Naive B cell (primary cell): ENCODE results near the gene TSPAN17. TPM values are rescaled to one million over a fixed set of nuclear protein-coding genes. Genes with fewer than 3 reads are reported as not detected.

Source experiments
- ATAC-seq, 2 donors: fragments of 150-1000 bp; cut with Tn5 transposase; 2 replicates each; pipeline ENCODE4 v1.10.0; 2021; ENCODE audit warnings: low read depth in 2 of 2, mild to moderate bottlenecking in 2 of 2, moderate library complexity in 2 of 2
- DNase-seq: peaks from one replicate; pipeline ENCODE4 v3.0.0; 2022
- H3K27ac Mint-ChIP-seq, 6 donors: one replicate each; pipeline ENCODE4 v1.8.0; 2020 to 2022; ENCODE audit warnings: mild to moderate bottlenecking in 6 of 6, mixed read lengths in 6 of 6, moderate library complexity in 5 of 6, inconsistent platforms in 2 of 6
- H3K27me3 Mint-ChIP-seq, 3 donors: one replicate each; pipeline ENCODE4 v1.8.0; 2021 to 2022; ENCODE audit warnings: mixed read lengths in 3 of 3, mild to moderate bottlenecking in 1 of 3
- H3K36me3 Mint-ChIP-seq, 2 donors: one replicate each; pipeline ENCODE4 v1.8.0; 2020 to 2022; ENCODE audit warnings: mixed read lengths in 2 of 2, inconsistent platforms in 1 of 2, mild to moderate bottlenecking in 1 of 2
- H3K4me1 Mint-ChIP-seq, 3 donors: one replicate each; pipeline ENCODE4 v1.8.0; 2020 to 2022; ENCODE audit warnings: mixed read lengths in 3 of 3, inconsistent platforms in 1 of 3, mild to moderate bottlenecking in 1 of 3, moderate library complexity in 1 of 3
- H3K4me3 Mint-ChIP-seq, 8 donors: one replicate each; pipeline ENCODE4 v1.8.0; 2020 to 2022; ENCODE audit warnings: mild to moderate bottlenecking in 8 of 8, mixed read lengths in 8 of 8, moderate library complexity in 8 of 8, inconsistent platforms in 2 of 8
- H3K9me3 Mint-ChIP-seq, 7 donors: one replicate each; pipeline ENCODE4 v1.8.0; 2020 to 2022; ENCODE audit warnings: mixed read lengths in 7 of 7, mild to moderate bottlenecking in 5 of 7, inconsistent platforms in 2 of 7, moderate library complexity in 1 of 7
- polyA plus RNA-seq, 6 donors: library from polyadenylated mRNA; unstranded; fragments of 300-500 nt; fragmentation: Illumina TruSeq; gene quantifications; one replicate each; pipeline ENCODE4 v1.2.3, GENCODE V29; 2021; ENCODE audit warnings: low read depth in 6 of 6

The TSPAN17 gene
- polyA plus RNA-seq, 6 donors from 2014 or later: 11.9 to 22.8 (median 18.5) TPM

DNA sequence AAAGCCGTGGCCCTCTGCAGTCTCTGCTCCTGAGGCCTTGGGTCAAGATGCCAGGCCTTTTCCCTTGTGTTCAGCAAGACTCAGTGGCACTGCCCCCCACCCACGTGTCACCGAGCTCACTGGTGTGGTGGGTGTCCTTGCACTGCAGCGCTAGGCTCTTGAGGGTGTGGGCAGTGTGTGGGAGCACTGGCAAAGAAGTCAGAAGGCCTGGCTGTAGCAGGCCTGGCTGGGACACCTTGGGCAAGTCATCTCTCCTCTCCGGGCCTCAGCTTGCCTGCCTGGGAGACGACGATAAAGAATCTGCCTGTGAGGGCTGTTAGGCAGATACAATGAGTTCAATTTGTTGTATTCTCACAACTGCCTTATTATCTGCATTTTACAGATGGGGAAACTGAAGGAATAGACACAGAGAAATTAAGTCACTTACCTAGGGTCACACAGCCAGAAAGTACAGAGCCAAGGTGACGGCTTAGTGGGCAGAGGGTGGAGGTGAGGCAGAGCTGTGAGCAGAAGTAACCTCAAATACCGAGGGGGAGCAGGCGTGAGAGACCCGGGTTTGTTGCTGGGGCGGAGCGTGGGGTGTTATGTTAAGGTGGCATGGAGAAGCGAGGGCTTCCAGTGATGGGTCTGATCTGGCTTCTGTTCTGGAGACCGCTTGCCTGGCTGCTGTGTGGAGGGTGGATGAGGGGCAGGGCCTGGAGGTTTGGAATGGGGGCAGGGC, 1.4 kb downstream of the TSPAN17 start:
- DNase-seq (no peak), ATAC-seq (no peak)
- peak overlapping the region in 5 of 6 donors; percentile 5 to 94 (median 61) for H3K27ac Mint-ChIP-seq
- no peaks in the 10 kb centered on the region for H3K9me3 Mint-ChIP-seq
- H3K4me1 Mint-ChIP-seq: peaks cover 49 to 72% (median 66%) of the 10 kb centered on the region in 3 donors
- H3K36me3 Mint-ChIP-seq: peaks cover 0 to 2% of the 10 kb centered on the region in 2 donors
- peaks cover 0 to 4% (median 0%) of the 10 kb centered on the region in 3 donors for H3K27me3 Mint-ChIP-seq
- peak overlapping the region; percentile 69 to 94 (median 84) for H3K4me3 Mint-ChIP-seq

DNA sequence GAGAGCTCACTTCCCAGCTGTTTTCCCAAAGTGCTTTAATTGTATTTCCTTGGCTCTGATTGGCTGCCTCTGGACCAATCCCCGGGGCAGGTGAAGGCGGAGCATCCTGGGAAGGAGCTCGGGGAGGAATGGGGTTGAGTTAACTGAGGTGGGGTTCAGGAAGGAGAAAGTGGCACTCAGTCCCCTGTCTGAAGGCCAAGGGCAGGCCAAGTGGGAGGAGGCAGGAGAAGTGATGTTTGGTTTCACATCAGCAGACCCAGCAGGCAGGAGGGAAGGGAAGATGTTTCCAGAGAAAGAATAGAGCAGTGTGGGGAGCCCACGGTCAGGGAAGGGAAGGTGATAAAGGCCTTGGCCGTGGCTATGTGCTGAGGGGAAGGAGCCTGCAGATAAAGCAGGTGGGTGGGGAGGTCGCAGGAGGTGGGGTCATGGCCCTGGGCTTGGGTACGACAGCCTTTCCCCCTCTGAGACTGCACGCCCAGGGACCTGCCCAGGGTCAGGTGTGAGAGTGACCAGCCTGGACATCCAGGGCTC, 3.1 kb downstream of the TSPAN17 start:
- no peak for ATAC-seq
- peak overlapping the region in 3 of 8 donors; percentile 20 to 83 (median 74) for H3K4me3 Mint-ChIP-seq

DNA sequence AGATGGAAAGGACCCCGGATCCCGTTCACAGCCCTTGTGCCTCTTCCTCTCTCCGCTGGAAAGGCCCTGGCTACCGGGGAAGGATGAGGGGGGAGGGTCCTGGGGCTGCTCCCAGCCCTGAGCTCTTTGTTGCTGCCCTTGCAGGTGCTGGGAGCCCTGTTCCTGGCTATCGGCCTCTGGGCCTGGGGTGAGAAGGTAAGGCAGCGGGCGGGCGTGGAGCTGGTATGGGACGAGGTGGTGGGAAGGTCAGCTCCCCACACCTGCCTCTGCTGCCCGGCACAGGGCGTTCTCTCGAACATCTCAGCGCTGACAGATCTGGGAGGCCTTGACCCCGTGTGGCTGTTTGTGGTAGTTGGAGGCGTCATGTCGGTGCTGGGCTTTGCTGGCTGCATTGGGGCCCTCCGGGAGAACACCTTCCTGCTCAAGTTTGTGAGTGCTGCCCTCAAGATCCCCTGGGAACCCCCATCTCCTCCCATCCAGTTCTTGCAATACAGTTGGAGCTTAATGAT, 4.2 kb downstream of the TSPAN17 start:
- Mint-ChIP-seq H3K27ac (peak overlapping the region in 1 of 6 donors; percentile 16), H3K36me3 (peaks cover 0 to 5% of the 10 kb centered on the region in 2 donors), H3K4me1 (peaks cover 56 to 67% (median 60%) of the 10 kb centered on the region in 3 donors), H3K4me3 (peak overlapping the region in 2 of 8 donors; percentile 21 to 40), H3K27me3 (no peaks in the 10 kb centered on the region), H3K9me3 (no peaks in the 10 kb centered on the region)
- DNase-seq: no peak
- ATAC-seq: no peak

More for the DNA sequence above, 3.1 kb downstream of the TSPAN17 start:
- peaks cover 56 to 74% (median 70%) of the 10 kb centered on the region in 3 donors for H3K4me1 Mint-ChIP-seq
- no peak for DNase-seq
- no peaks in the 10 kb centered on the region for H3K9me3 Mint-ChIP-seq
- H3K27me3 Mint-ChIP-seq: no peaks in the 10 kb centered on the region
- peaks cover 0 to 5% of the 10 kb centered on the region in 2 donors for H3K36me3 Mint-ChIP-seq
- H3K27ac Mint-ChIP-seq: peak overlapping the region in 1 of 6 donors; percentile 70

DNA sequence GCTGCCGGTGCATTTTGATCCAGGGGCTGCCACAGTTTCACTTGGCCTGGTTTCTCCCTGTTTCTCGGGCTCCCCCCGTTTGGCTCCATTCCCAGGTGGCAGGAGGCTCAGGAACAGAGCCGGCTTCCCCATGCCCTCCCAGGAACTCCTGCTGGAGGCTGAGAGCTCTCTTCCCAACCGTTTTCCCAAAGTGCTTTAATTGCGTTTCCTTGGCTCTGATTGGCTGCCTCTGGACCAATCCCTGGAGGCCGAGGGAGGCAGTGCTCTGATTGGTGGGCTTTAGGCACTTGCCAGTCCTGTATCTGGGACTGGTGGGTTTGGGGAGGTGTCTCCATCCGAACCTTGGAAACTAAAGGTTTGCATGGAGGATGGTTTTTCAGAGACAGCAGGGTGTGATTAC, 4.9 kb downstream of the TSPAN17 start:
- ATAC-seq: no peak
- Mint-ChIP-seq H3K27ac (peak overlapping the region in 2 of 6 donors; percentile 44 to 72), H3K36me3 (peaks cover 0 to 5% of the 10 kb centered on the region in 2 donors), H3K27me3 (no peaks in the 10 kb centered on the region), H3K9me3 (no peaks in the 10 kb centered on the region), H3K4me3 (peak overlapping the region in 3 of 8 donors; percentile 40 to 60 (median 57)), H3K4me1 (peaks cover 51 to 61% (median 54%) of the 10 kb centered on the region in 3 donors)
- DNase-seq: no peak

DNA sequence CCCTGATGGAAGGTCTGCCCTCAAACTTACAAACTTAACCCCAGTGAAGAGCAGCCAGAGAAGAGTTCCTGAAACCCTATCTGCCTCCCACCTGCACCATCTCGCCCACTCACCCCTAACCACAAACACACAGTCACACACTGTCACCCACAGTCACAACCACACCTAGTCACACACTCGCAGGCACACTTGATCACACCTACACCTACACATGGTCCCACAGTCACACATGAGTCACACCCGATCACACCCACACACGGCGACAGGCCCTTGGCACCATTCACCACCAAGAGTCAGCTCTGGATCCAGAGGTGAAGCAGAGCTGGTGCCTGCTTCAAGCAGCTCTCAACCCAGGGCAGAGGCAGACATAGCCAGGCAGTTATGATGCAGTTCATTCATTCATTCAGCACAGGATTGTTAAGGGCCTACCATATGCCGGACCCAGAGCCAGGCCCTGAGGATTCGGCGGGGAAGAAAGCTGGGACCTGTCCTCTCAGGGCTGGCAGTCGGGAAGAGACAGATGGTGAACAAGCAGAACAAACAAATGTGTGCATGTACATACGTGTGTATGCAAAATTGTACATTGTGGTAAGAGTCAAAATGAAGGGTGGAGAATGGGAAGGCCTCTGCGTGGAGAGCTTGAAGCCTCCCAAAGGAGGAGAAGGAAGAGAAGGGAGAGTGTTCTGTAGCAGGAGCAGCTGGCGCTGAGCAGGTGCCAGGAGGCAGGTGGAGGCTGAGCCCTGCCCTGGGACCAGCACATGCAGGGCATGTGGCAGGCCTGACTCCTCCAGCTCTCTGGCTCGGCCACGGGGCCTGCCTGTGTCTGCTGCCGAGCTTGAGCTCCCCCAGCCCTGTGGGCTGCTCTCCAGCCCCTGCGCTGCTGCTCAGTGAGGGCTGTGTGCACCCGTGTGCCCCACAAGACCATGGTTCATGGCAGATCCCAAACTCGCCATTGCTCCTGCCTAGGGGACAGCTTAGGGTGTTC, 6.4 kb downstream of the TSPAN17 start:
- no peaks in the 10 kb centered on the region for H3K27me3 Mint-ChIP-seq
- peaks cover 51 to 61% (median 60%) of the 10 kb centered on the region in 3 donors for H3K4me1 Mint-ChIP-seq
- no peaks in the 10 kb centered on the region for H3K9me3 Mint-ChIP-seq
- H3K36me3 Mint-ChIP-seq: peaks cover 0 to 5% of the 10 kb centered on the region in 2 donors
- H3K4me3 Mint-ChIP-seq: peak overlapping the region in 5 of 8 donors; percentile 6 to 66 (median 16)
- peak overlapping the region in 5 of 6 donors; percentile 24 to 84 (median 78) for H3K27ac Mint-ChIP-seq
- ATAC-seq (peak; percentile 73 to 81), DNase-seq (peak; percentile 35)

DNA sequence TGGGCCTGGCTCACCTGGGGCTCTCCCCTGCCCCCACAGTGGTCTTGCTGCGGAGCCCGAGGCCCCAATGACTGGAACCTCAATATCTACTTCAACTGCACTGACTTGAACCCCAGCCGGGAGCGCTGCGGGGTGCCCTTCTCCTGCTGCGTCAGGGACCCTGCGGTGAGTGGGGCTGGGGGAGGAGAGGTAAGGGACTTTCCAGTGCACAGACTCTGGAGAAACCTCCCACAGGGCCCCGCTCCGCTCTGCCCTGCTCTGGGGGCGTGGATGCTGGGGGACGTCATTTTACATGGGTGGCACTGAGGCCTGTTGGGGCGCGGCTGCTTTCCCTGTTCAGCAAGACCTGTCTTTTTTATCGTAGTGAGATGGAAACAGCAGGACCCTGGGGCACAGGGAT, 7.6 kb downstream of the TSPAN17 start:
- H3K9me3 Mint-ChIP-seq: no peaks in the 10 kb centered on the region
- peaks cover 0 to 5% of the 10 kb centered on the region in 2 donors for H3K36me3 Mint-ChIP-seq
- H3K27ac Mint-ChIP-seq: peak overlapping the region in 1 of 6 donors; percentile 84
- ATAC-seq (no peak), DNase-seq (no peak)
- H3K4me1 Mint-ChIP-seq: peaks cover 54 to 65% (median 61%) of the 10 kb centered on the region in 3 donors
- H3K27me3 Mint-ChIP-seq: no peaks in the 10 kb centered on the region
- no peak overlapping the region for H3K4me3 Mint-ChIP-seq

DNA sequence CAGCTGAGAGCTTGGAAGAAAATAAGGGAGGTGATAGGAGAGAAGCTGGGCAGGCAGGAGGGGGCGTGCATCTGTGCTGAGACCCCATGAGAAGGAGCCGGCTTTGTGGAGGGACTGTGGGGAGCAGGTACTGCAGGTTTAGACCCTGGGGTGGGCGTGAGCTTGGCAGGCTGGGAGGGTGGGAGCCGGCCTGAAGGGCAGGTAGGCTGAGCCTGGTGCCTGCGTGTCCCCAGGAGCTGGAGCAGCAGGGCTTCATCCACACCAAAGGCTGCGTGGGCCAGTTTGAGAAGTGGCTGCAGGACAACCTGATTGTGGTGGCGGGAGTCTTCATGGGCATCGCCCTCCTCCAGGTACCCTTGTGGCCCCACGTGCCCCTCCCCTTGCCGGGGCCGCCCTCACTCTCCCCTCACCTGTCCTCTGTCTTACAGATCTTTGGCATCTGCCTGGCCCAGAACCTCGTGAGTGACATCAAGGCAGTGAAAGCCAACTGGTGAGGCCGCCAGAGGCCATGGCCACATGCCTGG, 9.2 kb downstream of the TSPAN17 start:
- Mint-ChIP-seq H3K27me3 (no peaks in the 10 kb centered on the region), H3K4me3 (no peak overlapping the region), H3K36me3 (peaks cover 0 to 5% of the 10 kb centered on the region in 2 donors), H3K4me1 (peaks cover 51 to 63% (median 59%) of the 10 kb centered on the region in 3 donors), H3K27ac (peak overlapping the region in 1 of 6 donors; percentile 39), H3K9me3 (no peaks in the 10 kb centered on the region)
- DNase-seq (no peak), ATAC-seq (no peak)

DNA sequence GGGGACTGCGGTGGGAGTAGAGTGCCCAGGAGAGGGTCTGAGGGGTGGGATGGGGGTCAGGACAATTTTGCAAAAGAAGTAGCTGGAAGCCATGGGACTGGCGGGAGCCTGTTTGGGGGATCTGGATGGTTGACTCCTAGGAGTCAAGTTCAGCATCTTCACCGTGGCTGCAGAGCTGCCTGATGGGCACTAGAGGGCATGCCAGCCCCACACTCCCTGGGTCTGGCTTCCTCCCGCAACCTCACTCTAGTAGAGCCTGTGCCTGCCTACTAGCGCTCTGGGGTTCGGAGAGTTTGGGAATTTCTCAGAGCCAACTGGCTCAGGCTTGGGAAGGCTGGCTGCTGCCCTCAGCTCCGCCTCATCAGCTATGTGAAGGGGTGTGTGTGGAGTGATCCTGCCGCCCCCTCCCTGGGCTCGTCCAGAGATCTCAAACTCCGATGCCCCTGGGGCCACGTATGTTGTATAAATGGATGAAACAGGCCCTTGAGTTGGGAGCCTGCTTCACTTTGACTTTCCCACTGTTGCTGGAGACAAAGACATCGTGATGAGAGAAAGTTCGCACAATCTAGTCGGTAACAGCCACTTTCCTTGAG, 10.8 kb downstream of the TSPAN17 start:
- Mint-ChIP-seq H3K27me3 (peaks cover 0 to 3% (median 0%) of the 10 kb centered on the region in 3 donors), H3K4me1 (peaks cover 40 to 47% (median 44%) of the 10 kb centered on the region in 3 donors), H3K4me3 (peak overlapping the region; percentile 8 to 95 (median 81)), H3K36me3 (peaks cover 0 to 5% of the 10 kb centered on the region in 2 donors), H3K9me3 (no peaks in the 10 kb centered on the region), H3K27ac (peak overlapping the region in 1 of 6 donors; percentile 65)
- ATAC-seq: peak; percentile 59 to 66
- DNase-seq: peak; percentile 52

DNA sequence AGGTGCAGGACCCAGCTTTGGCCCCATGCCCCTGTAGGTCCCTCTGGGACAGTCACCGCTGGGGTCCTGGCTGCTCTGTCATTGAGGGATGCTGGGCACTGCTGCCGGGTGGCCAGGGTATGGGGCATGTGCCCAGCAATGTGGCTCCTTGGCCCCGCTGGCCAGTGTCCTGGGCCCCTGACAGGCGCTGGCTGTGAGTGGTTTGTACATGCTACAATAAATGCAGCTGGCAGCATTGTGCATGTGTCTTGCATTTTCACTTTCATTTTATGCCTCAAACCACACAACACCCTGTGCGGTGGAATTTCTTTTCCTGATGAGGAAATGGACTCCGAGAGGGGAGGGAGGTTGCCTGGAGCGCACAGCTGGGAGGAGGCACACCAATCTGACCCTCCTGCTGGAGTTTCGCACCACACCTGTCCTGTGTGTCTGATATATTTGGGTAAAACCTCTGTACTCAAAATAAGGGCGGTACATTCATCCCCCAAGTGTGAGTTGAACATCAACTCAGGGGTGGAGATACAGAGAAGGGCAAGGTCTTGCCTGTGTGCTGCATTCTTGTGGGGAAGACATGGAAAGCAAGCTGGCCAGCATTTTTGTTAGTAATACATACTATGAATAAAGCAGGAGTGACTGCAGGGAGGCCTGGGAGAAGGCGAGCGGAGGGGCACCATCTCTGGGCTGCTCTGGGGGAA, 11.7 kb downstream of the TSPAN17 start:
- DNase-seq (peak; percentile 36), ATAC-seq (peak; percentile 37 to 39)
- H3K4me1 Mint-ChIP-seq: peaks cover 32 to 39% (median 36%) of the 10 kb centered on the region in 3 donors
- no peaks in the 10 kb centered on the region for H3K36me3 Mint-ChIP-seq
- peak overlapping the region; percentile 8 to 95 (median 84) for H3K4me3 Mint-ChIP-seq
- no peaks in the 10 kb centered on the region for H3K9me3 Mint-ChIP-seq
- peak overlapping the region in 5 of 6 donors; percentile 35 to 80 (median 57) for H3K27ac Mint-ChIP-seq
- peaks cover 5 to 12% (median 5%) of the 10 kb centered on the region in 3 donors for H3K27me3 Mint-ChIP-seq

DNA sequence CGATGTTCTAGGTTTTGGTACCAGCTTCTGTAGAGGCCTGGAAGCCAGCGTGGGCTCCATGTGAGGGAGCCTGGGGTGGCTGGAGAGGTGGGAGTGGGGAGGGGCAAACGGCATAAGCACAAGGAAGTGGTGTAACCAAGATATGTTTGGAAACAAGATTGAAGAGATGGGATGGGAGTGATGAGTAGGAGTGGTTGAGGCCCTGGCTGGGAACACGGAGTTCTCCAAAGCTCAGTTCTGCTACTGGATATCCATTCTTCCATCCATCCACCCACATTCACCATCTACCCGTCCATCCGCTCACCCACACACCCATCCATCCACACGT, 12.2 kb downstream of the TSPAN17 start:
- no peaks in the 10 kb centered on the region for H3K36me3 Mint-ChIP-seq
- peaks cover 10 to 17% (median 10%) of the 10 kb centered on the region in 3 donors for H3K27me3 Mint-ChIP-seq
- H3K27ac Mint-ChIP-seq: peak overlapping the region in 2 of 6 donors; percentile 57 to 80
- DNase-seq: no peak
- H3K4me1 Mint-ChIP-seq: peaks cover 28 to 38% (median 36%) of the 10 kb centered on the region in 3 donors
- peaks cover 0 to 1% (median 0%) of the 10 kb centered on the region in 7 donors for H3K9me3 Mint-ChIP-seq
- peak overlapping the region in 5 of 8 donors; percentile 75 to 93 (median 88) for H3K4me3 Mint-ChIP-seq
- ATAC-seq: no peak

DNA sequence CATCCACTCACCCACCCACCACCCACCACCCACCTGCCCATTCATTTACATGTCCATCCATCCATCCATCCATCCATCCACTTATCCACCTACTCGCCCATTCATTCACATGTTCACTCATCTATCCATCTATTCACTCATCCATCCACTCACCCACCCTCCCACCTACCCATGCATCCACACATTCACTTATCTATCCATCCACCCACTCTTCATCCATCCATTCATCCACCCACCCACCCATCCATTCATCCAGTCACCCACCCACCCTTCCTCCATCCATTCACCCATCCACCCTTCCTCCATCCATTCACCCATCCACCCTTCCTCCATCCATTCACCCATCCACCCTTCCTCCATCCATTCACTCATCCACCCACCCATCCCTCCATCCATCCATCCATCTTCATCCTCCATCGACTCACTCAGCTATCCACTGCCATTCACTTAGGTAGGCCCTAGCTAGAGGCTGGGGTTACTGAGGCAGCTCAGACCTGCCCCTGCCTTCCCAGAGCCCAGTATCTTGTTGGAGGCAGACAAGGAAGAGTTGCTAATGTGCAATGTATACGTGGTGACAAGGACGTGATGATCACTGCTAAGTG, 12.7 kb downstream of the TSPAN17 start:
- no peak for DNase-seq
- no peak for ATAC-seq
- Mint-ChIP-seq H3K4me1 (peaks cover 28 to 38% (median 36%) of the 10 kb centered on the region in 3 donors), H3K9me3 (peaks cover 0 to 1% (median 0%) of the 10 kb centered on the region in 7 donors), H3K36me3 (no peaks in the 10 kb centered on the region), H3K27ac (no peak overlapping the region), H3K27me3 (peaks cover 10 to 21% (median 15%) of the 10 kb centered on the region in 3 donors), H3K4me3 (peak overlapping the region in 5 of 8 donors; percentile 39 to 81 (median 64))
